Cardiac fibroblast (primary cell): ENCODE data around the gene IQCK.
A peak's percentile ranks its signal among the peaks of the same experiment; 100 is the strongest.

Experiments
- DNase-seq, 2 donors: peaks; one replicate each; pipeline versions ENCODE4 v3.0.0 to v3.0.0-alpha.2; 2010; ENCODE audit warnings: low read depth in 2 of 2
- H3K4me3 ChIP-seq, 2 donors: replicated peaks in 1 of 2; 1 replicate in 1 of 2; 2 replicates in 1 of 2; pipeline ENCODE4 v1.5.1; 2011; ENCODE audit warnings: low read depth in 2 of 2, low read length in 2 of 2, mild to moderate bottlenecking in 2 of 2, moderate library complexity in 1 of 2
- CTCF ChIP-seq: IDR thresholded peaks from one replicate; pipeline ENCODE4 v1.5.1; 2011; ENCODE audit warnings: low read depth, mild to moderate bottlenecking, low read length, inconsistent platforms

Gene IQCK

GRCh38 chr16:19809121-19809635 is 91.1 kb downstream of the IQCK start:
- no peak for TF ChIP-seq CTCF

GRCh38 chr16:19809693-19810092 is 91.6 kb downstream of the IQCK start:
- TF ChIP-seq CTCF = no peak
- DNase-seq = no peak

More at GRCh38 chr16:19809121-19809635, 91.1 kb downstream of the IQCK start:
- no peak overlapping the region for H3K4me3 ChIP-seq
- DNase-seq = peak in 1 of 2 donors; percentile 71

GRCh38 chr16:19810817-19811731 is 93.0 kb downstream of the IQCK start:
- DNase-seq = peak; percentile 84 to 91
- no peak overlapping the region for H3K4me3 ChIP-seq
- no peak for TF ChIP-seq CTCF

More at GRCh38 chr16:19809693-19810092, 91.6 kb downstream of the IQCK start:
- no peak overlapping the region for H3K4me3 ChIP-seq

- no peak for DNase-seq
- TF ChIP-seq CTCF = no peak
- H3K4me3 ChIP-seq = no peak overlapping the region
Measured at GRCh38 chr16:19812986-19813385, 94.9 kb downstream of the IQCK start.

GRCh38 chr16:19815418-19815817 is 97.3 kb downstream of the IQCK start:
- H3K4me3 ChIP-seq = no peak overlapping the region
- DNase-seq = no peak
- no peak for TF ChIP-seq CTCF

- TF ChIP-seq CTCF = no peak
- DNase-seq = no peak
- H3K4me3 ChIP-seq = no peak overlapping the region
Measured at GRCh38 chr16:19817122-19817521, 99.1 kb downstream of the IQCK start.
